Right lobe of liver (tissue), 6 donors: Measurements from ENCODE around the gene NPL. TPM values are rescaled to one million over a fixed set of nuclear protein-coding genes. Genes with fewer than 3 reads are reported as not detected.
A peak's percentile ranks its signal among the peaks of the same experiment; 100 is the strongest.

Source experiments
- ATAC-seq, 4 donors: fragments of 200-7000 bp; cut with Tn5 transposase; one replicate each; pipeline ENCODE4 v1.9.1; 2020; ENCODE audit warnings: mild to moderate bottlenecking in 4 of 4, moderate library complexity in 4 of 4
- DNase-seq, 3 donors: peaks; one replicate each; pipeline ENCODE4 v3.0.0-alpha.2; 2020
- H3K27ac ChIP-seq, 3 donors: fragments of 200-600 bp; one replicate each; pipeline ENCODE4 v1.8.0; 2022
- H3K27me3 ChIP-seq, 2 donors: fragments of 200-600 bp; one replicate each; pipeline ENCODE4 v1.8.0; 2022
- H3K36me3 ChIP-seq, 4 donors: fragments of 200-600 bp; sonication (generic) in 1 of 4; one replicate each; pipeline versions ENCODE4 v1.5.1 to v1.8.0; 2017 to 2022; ENCODE audit warnings: control low read depth in 1 of 4
- H3K4me1 ChIP-seq, 4 donors: fragments of 200-600 bp; sonication (generic) in 1 of 4; one replicate each; pipeline versions ENCODE4 v1.5.1 to v1.8.0; 2017 to 2022; ENCODE audit warnings: control low read depth in 1 of 4
- H3K4me3 ChIP-seq, 3 donors: fragments of 200-600 bp; one replicate each; pipeline ENCODE4 v1.8.0; 2022
- H3K9me3 ChIP-seq, 4 donors: fragments of 200-600 bp; sonication (generic) in 1 of 4; one replicate each; pipeline versions ENCODE4 v1.5.1 to v1.8.0; 2017 to 2022; ENCODE audit warnings: control low read depth in 1 of 4
- POLR2A ChIP-seq: fragments of 450-650 bp; IDR thresholded peaks from one replicate; pipeline ENCODE4 v1.6.1; 2017; ENCODE audit warnings: antibody characterized with exemption, mild to moderate bottlenecking
- WGBS: methylation state at CpG from one replicate; pipeline ENCODE4 v1.1.6; 2018; ENCODE audit warnings: low coverage, low lambda C conversion rate; ENCODE audit not compliant: insufficient coverage; ENCODE audit errors: missing lambda C conversion rate; 5-methylcytosine and 5-hydroxymethylcytosine counted together
- intact Hi-C, 2 donors: fragments of 100-400 bp; cut with DNase I; formaldehyde crosslinking; loops; one replicate each; pipeline versions ENCODE4 v1.11.2 to v1.14.1; 2022
- total RNA-seq, 6 experiments: library from RNA; depleted of rRNA in 2 of 6; stranded (reverse); fragments of >200 nt in 2 of 6; fragmentation: NEBNext Ultra II Directional in 3 of 6; extraction: Animal tissue kit (Norgen Biotek cat#: 25700) in 3 of 6; gene quantifications; one replicate each; pipeline versions ENCODE4 v1.1.0 to v1.2.4, GENCODE V29; 2016 to 2023
- TF ChIP-seq, protein P1 (sequence below), 4 donors: fragments of 200-600 bp in 3 of 4; fragments of 450-650 bp in 1 of 4; IDR thresholded peaks; one replicate each; pipeline versions ENCODE4 v1.5.1 to v1.8.0; 2016 to 2022; ENCODE audit warnings: antibody characterized with exemption in 4 of 4, mild to moderate bottlenecking in 2 of 4
- donor health status: DM: no; HTN: yes; CAD: no.
- donor health status: DM: no; HTN: no; CAD: no.
- donor health status: DM: no; HTN: no; CAD: no.
- donor health status: DM: no; HTN: yes; CAD: no.
- donor health status: DM: no; HTN: yes; CAD: no.

Gene NPL
- total RNA-seq, 6 experiments from 2014 or later, result 10.1 to 28.1 (median 14.4) TPM

DNA sequence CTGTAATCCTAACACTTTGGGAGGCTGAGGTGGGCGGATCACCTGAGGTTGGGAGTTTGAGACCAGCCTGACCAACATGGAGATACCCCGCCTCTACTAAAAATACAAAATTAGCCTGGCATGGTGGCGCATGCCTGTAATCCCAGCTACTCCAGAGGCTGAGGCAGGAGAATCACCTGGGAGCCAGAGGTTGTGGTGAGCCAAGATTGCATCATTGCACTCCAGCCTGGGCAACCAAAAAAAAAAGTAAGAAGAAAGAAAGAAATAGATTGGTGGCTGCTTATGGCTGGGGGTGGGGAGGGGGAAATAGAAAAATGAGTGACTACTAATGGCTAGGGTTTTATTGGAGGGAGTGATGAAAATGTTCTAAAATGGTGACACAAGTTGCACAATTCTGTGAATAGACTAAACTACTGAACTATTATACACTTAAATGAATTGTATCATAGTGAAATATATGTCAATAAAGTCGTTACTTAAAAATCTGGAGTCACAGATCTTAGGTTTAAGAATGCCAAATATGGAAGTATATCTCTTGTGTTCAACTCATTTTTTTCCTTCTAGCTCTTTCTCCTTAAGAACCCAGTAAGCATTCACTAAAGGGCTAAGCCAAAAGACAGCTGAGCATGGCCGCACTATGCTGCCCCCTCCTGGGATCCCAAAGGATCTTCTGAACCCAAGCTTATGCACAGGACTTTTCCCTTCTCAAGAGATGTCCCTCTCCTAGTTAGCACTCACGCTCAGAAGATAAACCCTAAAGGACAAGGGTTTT lies 3.2 kb upstream of the NPL start:
- Histone ChIP-seq H3K27ac (no peak overlapping the region), H3K36me3 (no peaks in the 10 kb centered on the region), H3K9me3 (no peaks in the 10 kb centered on the region), H3K27me3 (no peaks in the 10 kb centered on the region), H3K4me1 (peaks cover 0 to 3% (median 0%) of the 10 kb centered on the region in 4 donors), H3K4me3 (no peak overlapping the region)
- peak; percentile 59 to 68 (median 68) for DNase-seq
- intact Hi-C loops, result no loop called here
- WGBS, result 11% methylated on average over 3 of the region's 6 CpGs
- TF ChIP-seq, protein P1, sequence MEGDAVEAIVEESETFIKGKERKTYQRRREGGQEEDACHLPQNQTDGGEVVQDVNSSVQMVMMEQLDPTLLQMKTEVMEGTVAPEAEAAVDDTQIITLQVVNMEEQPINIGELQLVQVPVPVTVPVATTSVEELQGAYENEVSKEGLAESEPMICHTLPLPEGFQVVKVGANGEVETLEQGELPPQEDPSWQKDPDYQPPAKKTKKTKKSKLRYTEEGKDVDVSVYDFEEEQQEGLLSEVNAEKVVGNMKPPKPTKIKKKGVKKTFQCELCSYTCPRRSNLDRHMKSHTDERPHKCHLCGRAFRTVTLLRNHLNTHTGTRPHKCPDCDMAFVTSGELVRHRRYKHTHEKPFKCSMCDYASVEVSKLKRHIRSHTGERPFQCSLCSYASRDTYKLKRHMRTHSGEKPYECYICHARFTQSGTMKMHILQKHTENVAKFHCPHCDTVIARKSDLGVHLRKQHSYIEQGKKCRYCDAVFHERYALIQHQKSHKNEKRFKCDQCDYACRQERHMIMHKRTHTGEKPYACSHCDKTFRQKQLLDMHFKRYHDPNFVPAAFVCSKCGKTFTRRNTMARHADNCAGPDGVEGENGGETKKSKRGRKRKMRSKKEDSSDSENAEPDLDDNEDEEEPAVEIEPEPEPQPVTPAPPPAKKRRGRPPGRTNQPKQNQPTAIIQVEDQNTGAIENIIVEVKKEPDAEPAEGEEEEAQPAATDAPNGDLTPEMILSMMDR (IDR thresholded peaks at IDR 0.05), result peak; percentile 58 to 76 (median 70)
- TF ChIP-seq POLR2A, result no peak
- peak; percentile 50 to 62 (median 57) for ATAC-seq

DNA sequence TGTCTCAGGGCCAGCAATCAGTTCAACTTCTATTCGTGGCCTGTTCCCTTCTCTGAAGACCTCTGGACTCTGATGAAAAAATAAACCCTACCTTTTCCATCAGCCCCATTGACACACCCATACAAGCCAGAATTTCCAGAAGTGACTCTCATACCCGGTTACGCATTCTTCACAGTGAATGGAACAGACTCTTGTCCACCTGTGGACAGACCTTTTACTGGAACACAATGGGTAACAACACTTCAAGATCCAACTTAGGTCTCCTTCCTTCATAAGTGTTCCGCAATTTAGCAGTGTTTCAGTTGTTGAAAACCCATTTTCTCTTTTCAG lies 2.6 kb upstream of the NPL start:
- Histone ChIP-seq H3K27me3 (no peaks in the 10 kb centered on the region), H3K4me3 (no peak overlapping the region), H3K4me1 (peaks cover 0 to 3% (median 0%) of the 10 kb centered on the region in 4 donors), H3K36me3 (no peaks in the 10 kb centered on the region), H3K9me3 (no peaks in the 10 kb centered on the region), H3K27ac (no peak overlapping the region)
- DNase-seq (no peak), ATAC-seq (no peak)
- WGBS, result 67% methylated on average over 4 of the region's 4 CpGs
- TF ChIP-seq POLR2A, result no peak
- TF ChIP-seq, protein P1 (IDR thresholded peaks at IDR 0.05), result no peak
- intact Hi-C loops, result no loop called here

DNA sequence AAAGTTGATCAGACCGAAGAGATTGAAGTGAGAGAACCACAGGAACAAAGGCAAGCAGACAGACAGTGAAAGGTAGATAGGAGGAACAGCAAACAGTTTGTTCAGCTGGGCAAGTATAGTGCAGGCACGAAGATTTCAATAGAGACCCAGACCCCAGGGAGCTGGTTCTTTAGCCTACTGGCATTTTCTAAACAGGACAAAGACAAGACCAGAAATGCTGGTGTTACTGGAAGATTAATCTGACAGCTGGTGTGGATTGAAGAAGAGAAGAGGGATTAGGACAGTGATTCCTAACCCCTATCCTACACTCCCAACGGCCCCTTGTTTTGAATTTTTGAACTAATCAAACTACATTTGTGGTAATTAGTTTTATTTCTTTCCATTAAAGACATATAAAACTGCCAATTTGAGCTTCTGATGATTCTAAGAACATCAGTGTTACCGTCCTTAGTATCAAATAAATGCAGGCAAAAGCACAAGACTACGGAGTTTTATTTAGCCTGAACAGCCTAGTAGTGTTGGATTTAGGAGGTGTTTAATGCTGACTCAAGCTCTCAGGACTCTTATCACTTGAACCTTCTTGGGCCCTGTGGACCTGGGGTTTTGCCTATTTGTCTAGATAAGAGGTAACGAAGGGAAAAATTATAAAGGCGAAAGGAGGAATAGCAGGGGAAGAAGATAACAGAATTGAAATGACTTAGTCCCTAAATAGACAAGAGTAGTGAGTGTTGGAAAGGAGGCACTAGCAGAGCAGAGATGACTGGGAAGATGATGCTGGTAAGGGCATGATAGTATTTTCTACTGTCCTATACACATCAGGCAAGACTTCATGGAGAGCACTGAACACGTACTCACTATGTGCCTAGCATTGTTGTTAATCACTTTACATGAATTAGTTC lies 2.0 kb downstream of the NPL start:
- Histone ChIP-seq H3K9me3 (no peaks in the 10 kb centered on the region), H3K27ac (peak overlapping the region in 2 of 3 donors; percentile 35 to 39), H3K27me3 (no peaks in the 10 kb centered on the region), H3K4me3 (no peak overlapping the region), H3K4me1 (peaks cover 0 to 21% (median 4%) of the 10 kb centered on the region in 4 donors), H3K36me3 (no peaks in the 10 kb centered on the region)
- no peak for DNase-seq
- TF ChIP-seq, protein P1 (IDR thresholded peaks at IDR 0.05), result no peak
- no peak for TF ChIP-seq POLR2A
- no peak for ATAC-seq
- intact Hi-C loops, result no loop called here
- WGBS, result 80% methylated on average over 8 of the region's 8 CpGs

DNA sequence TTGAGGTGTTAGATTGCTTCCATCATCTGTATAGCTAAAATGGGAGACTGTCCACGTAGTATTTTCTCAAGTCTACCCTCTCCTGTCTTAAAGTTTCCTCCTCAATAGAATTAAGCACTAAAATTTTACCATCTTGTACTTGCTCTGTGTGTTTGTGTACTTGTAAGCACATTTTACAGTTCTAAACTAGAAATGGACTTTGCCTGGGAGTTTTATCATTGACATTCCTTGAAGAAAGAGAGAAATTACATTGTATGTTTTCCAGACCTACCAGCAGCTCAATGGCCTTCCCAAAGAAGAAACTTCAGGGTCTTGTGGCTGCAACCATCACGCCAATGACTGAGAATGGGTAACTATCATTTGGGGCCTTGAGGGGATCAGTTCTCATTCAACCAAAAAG lies 4.5 kb downstream of the NPL start:
- ATAC-seq (no peak), DNase-seq (no peak)
- Histone ChIP-seq H3K4me1 (peaks cover 0 to 18% (median 4%) of the 10 kb centered on the region in 4 donors), H3K9me3 (no peaks in the 10 kb centered on the region), H3K36me3 (no peaks in the 10 kb centered on the region), H3K4me3 (no peak overlapping the region), H3K27me3 (no peaks in the 10 kb centered on the region), H3K27ac (peak overlapping the region; percentile 35 to 69 (median 47))
- no peak for TF ChIP-seq POLR2A
- intact Hi-C loops, result no loop called here
- WGBS, result 92% methylated on average over 2 of the region's 2 CpGs
